Measurements from ENCODE around the gene CPNE1.

The CPNE1 gene

GRCh38 chr20:35615667-35616464 is 48.8 kb downstream of the CPNE1 start, which contains the start of gene SPAG4:
Gene SPAG4, plus strand, starts transcription at chr20:35615829. Its CDS starts 175 bp downstream, at chr20:35616004.
- TF ChIP-seq GATA1 (IDR thresholded peaks at IDR 0.05; ENCODE audit: low read depth, low read length) (no peak), POLR2A (IDR thresholded peaks at IDR 0.05; ENCODE audit: low read length) (peak; percentile 84)
- peak; percentile 97 to 99 for DNase-seq

GRCh38 chr20:35611482-35611881 is 53.2 kb downstream of the CPNE1 start:
- DNase-seq: no peak
- TF ChIP-seq POLR2A (IDR thresholded peaks at IDR 0.05; ENCODE audit: low read length) (no peak), GATA1 (IDR thresholded peaks at IDR 0.05; ENCODE audit: low read depth, low read length) (no peak)

DNA sequence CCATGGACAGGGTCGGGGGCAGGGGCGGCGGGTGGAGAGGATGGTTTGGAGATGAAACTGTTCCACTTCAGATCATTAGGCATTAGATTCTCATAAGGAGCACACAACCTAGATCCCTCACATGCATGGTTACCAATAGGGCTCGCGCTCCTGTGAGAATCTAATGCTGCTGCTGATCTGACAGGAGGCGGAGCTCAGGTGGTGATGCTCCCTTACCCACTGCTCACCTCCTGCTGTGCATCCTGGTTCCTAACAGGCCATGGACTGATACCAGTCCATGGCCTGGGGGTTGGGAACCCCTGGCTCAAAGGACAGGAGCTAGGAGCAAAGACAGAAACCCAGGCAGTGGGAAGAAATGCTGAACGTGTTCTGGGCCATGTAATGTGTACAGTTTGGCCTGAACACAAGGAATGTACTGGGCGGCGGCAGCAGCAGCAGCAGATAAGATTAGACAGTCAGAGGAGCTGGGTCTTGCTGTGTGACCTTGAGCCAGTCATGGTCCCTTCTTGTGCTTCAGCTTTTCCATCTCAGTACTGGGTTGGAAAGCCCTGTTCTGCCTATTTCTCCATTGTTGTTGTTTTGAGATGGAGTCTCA is 53.8 kb downstream of the CPNE1 start:
- TF ChIP-seq GATA1 (IDR thresholded peaks at IDR 0.05; ENCODE audit: low read depth, low read length) (peak; percentile 50), POLR2A (IDR thresholded peaks at IDR 0.05; ENCODE audit: low read length) (no peak)

DNA sequence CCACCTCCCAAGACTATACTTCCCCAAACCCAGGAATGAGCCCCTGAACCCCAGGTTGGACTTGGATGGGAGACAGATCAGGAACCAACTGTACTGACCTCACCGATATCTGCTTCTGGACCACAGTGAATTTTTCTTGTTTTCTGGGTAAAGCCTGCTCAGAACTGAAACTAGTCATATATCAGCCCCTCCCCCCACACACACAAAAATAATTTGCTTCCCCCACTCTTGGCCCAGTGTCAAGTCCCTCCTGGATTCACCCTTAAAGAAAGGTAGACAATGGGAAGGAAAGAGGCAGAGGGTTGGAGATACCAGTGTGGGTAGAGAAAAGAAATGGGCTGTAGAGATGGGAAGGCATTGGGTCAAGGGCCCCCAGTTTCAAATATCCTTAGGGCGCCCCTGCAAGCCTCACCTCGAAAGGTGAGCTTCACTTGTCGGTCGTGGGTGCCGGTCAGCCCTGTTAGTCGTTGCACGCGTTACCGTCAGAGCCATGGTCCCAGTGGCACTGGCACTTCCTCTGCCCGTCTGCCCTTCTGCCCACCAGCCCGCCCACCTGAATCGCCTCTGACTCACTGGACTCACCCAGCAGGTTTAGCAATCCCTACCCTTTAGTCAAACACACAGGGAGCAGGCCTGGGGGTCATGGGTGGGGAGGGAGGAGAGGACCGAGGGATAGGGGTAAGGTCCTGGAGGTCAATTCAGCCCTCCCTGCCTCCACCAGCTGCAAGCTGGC is 57.5 kb downstream of the CPNE1 start:
- TF ChIP-seq POLR2A (IDR thresholded peaks at IDR 0.05; ENCODE audit: low read length): no peak
- no peak for TF ChIP-seq GATA1 (IDR thresholded peaks at IDR 0.05; ENCODE audit: low read depth, low read length)
- no peak for DNase-seq

More for the DNA sequence above, 53.8 kb downstream of the CPNE1 start:
- peak; percentile 79 to 85 for DNase-seq

DNA sequence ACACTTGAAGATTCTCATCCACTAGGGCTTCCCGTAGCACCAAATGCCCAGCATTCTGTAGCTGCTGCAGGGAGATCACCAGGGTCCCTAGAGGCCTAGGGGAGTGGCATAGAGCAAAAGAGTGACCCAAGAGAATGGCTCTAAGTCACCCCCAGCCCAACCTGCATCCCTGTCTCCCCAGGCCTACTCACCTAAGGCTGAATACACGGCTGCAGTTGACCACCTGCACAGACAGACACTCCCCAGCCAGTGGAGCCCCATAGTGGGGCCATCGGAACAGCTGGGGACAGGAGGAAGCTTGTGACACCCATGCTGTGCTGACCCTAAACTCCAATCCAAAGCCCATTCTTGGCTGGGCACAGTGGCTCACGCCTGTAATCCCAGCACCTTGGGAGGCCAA is 58.6 kb downstream of the CPNE1 start:
- TF ChIP-seq POLR2A (IDR thresholded peaks at IDR 0.05; ENCODE audit: low read length) (no peak), GATA1 (IDR thresholded peaks at IDR 0.05; ENCODE audit: low read depth, low read length) (no peak)
- DNase-seq: no peak

GRCh38 chr20:35604449-35604747 is 60.3 kb downstream of the CPNE1 start:
- TF ChIP-seq GATA1 (IDR thresholded peaks at IDR 0.05; ENCODE audit: low read depth, low read length) (no peak), POLR2A (IDR thresholded peaks at IDR 0.05; ENCODE audit: low read length) (no peak)
- DNase-seq: peak; percentile 24 to 55

DNA sequence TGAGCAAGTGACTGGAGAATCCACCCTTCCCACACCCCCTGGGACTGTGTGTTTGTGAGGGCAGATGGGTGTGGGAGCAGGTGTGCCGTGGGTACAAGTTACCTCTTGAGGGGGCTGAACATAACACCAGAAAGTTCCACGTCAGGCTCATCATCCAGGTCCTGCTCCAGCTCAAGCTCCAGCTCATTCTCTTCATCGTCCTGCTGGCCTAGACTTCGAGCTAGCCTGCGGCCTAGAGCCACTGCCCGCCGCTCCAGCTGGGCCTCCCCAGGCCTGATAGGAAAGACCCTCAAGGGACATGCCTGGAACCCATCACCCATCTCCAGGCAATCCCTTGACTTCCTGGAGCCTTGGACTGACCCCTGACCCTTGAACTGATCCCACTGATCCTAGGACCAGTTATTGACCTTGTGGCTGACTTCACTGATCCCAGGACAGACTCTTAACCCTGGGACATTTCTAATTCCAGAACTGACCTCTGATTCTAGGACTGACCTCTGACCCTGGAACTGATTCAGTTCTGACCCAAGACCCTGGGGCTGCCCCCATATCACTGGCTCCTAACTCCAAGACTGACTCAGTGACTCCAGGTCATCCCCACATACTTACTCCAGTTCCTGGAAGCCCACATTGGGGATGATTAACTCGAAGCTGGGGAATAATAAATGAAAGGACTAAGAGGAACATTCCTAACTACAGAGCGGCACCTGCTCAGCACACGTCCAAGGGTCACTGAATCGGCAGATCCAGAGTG is 60.8 kb downstream of the CPNE1 start:
- DNase-seq: no peak
- no peak for TF ChIP-seq GATA1 (IDR thresholded peaks at IDR 0.05; ENCODE audit: low read depth, low read length)
- TF ChIP-seq POLR2A (IDR thresholded peaks at IDR 0.05; ENCODE audit: low read length): no peak

- no peak for DNase-seq
- TF ChIP-seq POLR2A (IDR thresholded peaks at IDR 0.05; ENCODE audit: low read length) (no peak), GATA1 (IDR thresholded peaks at IDR 0.05; ENCODE audit: low read depth, low read length) (no peak)
Measured at GRCh38 chr20:35602851-35603495, 61.7 kb downstream of the CPNE1 start.

GRCh38 chr20:35601990-35602389 is 62.7 kb downstream of the CPNE1 start:
- TF ChIP-seq POLR2A (IDR thresholded peaks at IDR 0.05; ENCODE audit: low read length) (no peak), GATA1 (IDR thresholded peaks at IDR 0.05; ENCODE audit: low read depth, low read length) (no peak)
- DNase-seq: no peak

GRCh38 chr20:35600993-35601973 is 63.4 kb downstream of the CPNE1 start:
- peak; percentile 83 for DNase-seq
- no peak for TF ChIP-seq POLR2A (IDR thresholded peaks at IDR 0.05; ENCODE audit: low read length)
- no peak for TF ChIP-seq GATA1 (IDR thresholded peaks at IDR 0.05; ENCODE audit: low read depth, low read length)

- no peak for DNase-seq
- TF ChIP-seq POLR2A (IDR thresholded peaks at IDR 0.05; ENCODE audit: low read length): no peak
- no peak for TF ChIP-seq GATA1 (IDR thresholded peaks at IDR 0.05; ENCODE audit: low read depth, low read length)
Measured at GRCh38 chr20:35600176-35600992, 64.3 kb downstream of the CPNE1 start.

DNA sequence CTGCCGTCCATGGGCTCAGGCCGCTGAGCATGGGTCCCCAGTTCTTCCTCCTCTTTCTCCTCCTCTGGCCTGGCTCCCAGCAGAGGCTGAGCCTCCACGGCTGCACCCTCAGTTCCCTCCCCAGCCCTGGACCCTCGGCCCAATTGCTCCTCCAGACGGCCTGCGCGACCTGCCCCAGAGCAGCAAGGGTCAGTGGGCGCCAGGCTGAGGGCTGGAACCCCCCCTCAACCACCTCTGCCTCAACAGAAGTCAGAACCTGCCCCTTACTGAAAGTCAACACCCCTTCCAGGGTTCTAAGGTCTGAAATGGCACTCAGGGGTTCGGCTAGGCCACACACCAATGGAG is 65.0 kb downstream of the CPNE1 start:
- DNase-seq: no peak

More for the DNA sequence above, 65.0 kb downstream of the CPNE1 start:
- TF ChIP-seq GATA1 (IDR thresholded peaks at IDR 0.05; ENCODE audit: low read depth, low read length) (no peak), POLR2A (IDR thresholded peaks at IDR 0.05; ENCODE audit: low read length) (no peak)
